Peyer's patch (tissue), 4 donors: ENCODE results near the gene UGGT1. TPM values are rescaled to one million over a fixed set of nuclear protein-coding genes. Genes with fewer than 3 reads are reported as not detected.

Experiments used
- DNase-seq, 3 donors: peaks; one replicate each; pipeline ENCODE4 v3.0.0-alpha.2; 2017 to 2019
- H3K27ac ChIP-seq, 4 donors: fragments of 200-600 bp; sonication (generic); one replicate each; pipeline ENCODE4 v1.5.1; 2016 to 2019
- H3K27me3 ChIP-seq, 2 donors: fragments of 200-600 bp; sonication (generic); one replicate each; pipeline ENCODE4 v1.5.1; 2019
- H3K36me3 ChIP-seq, 3 donors: fragments of 200-600 bp; sonication (generic); one replicate each; pipeline ENCODE4 v1.5.1; 2016 to 2019
- H3K4me1 ChIP-seq, 4 donors: fragments of 200-600 bp; sonication (generic); one replicate each; pipeline ENCODE4 v1.5.1; 2016 to 2019
- H3K4me3 ChIP-seq, 4 donors: fragments of 200-600 bp; sonication (generic); 1 replicate in 3 of 4; 2 replicates in 1 of 4; pipeline ENCODE4 v1.5.1; 2016 to 2019; ENCODE audit warnings: mild to moderate bottlenecking in 1 of 4
- H3K9me3 ChIP-seq, 4 donors: fragments of 200-600 bp; sonication (generic); one replicate each; pipeline ENCODE4 v1.5.1; 2016 to 2019; ENCODE audit warnings: mild to moderate bottlenecking in 1 of 4
- CTCF ChIP-seq, 6 experiments: fragments of 450-650 bp in 4 of 6; fragments of 200-600 bp in 2 of 6; sonication (generic) in 1 of 6; IDR thresholded peaks; one replicate each; pipeline ENCODE4 v1.5.1; 2017 to 2019; ENCODE audit warnings: antibody characterized with exemption in 6 of 6, mild to moderate bottlenecking in 3 of 6, moderate library complexity in 1 of 6
- POLR2A ChIP-seq, 2 donors: fragments of 450-650 bp; IDR thresholded peaks; one replicate each; pipeline ENCODE4 v1.5.1; 2017; ENCODE audit warnings: antibody characterized with exemption in 2 of 2, mild to moderate bottlenecking in 2 of 2, moderate library complexity in 2 of 2
- small RNA-seq, 2 donors: library from RNA; depleted of rRNA; stranded (forward); fragments of <200 nt; gene quantifications; one replicate each; pipeline ENCODE3, GENCODE V24; 2016
- total RNA-seq, 4 donors: library from RNA; depleted of rRNA; stranded (reverse); fragments of >200 nt; gene quantifications; one replicate each; pipeline ENCODE4 v1.1.0, GENCODE V29; 2016

Gene UGGT1
- total RNA-seq, 4 donors from 2014 or later = 40.8 to 65.3 (median 57.3) TPM

GRCh38 chr2:128235581-128235980, 144.6 kb downstream of the UGGT1 start:
- Histone ChIP-seq H3K4me3 (no peak overlapping the region), H3K36me3 (no peaks in the 10 kb centered on the region), H3K27me3 (no peaks in the 10 kb centered on the region), H3K4me1 (peaks cover 0 to 8% (median 0%) of the 10 kb centered on the region in 4 donors), H3K27ac (no peak overlapping the region), H3K9me3 (no peaks in the 10 kb centered on the region)
- no peak for TF ChIP-seq POLR2A (IDR thresholded peaks at IDR 0.05)
- TF ChIP-seq CTCF (IDR thresholded peaks at IDR 0.05) = no peak
- DNase-seq = no peak

GRCh38 chr2:128236491-128237035, 145.6 kb downstream of the UGGT1 start:
- TF ChIP-seq POLR2A (IDR thresholded peaks at IDR 0.05) = no peak
- TF ChIP-seq CTCF (IDR thresholded peaks at IDR 0.05) = no peak
- peak overlapping the region in 1 of 4 donors; percentile 38 for H3K27ac ChIP-seq
- H3K4me3 ChIP-seq = no peak overlapping the region
- no peaks in the 10 kb centered on the region for H3K36me3 ChIP-seq
- H3K9me3 ChIP-seq = no peaks in the 10 kb centered on the region
- DNase-seq = no peak
- H3K27me3 ChIP-seq = no peaks in the 10 kb centered on the region
- H3K4me1 ChIP-seq = peaks cover 0 to 8% (median 0%) of the 10 kb centered on the region in 4 donors

GRCh38 chr2:128237081-128237534, 146.1 kb downstream of the UGGT1 start:
- no peak for TF ChIP-seq CTCF (IDR thresholded peaks at IDR 0.05)
- Histone ChIP-seq H3K9me3 (no peaks in the 10 kb centered on the region), H3K36me3 (no peaks in the 10 kb centered on the region), H3K27ac (no peak overlapping the region), H3K4me3 (no peak overlapping the region), H3K4me1 (peaks cover 0 to 8% (median 0%) of the 10 kb centered on the region in 4 donors), H3K27me3 (no peaks in the 10 kb centered on the region)
- DNase-seq = no peak

GRCh38 chr2:128237911-128238697, 147.1 kb downstream of the UGGT1 start:
- no peaks in the 10 kb centered on the region for H3K36me3 ChIP-seq
- TF ChIP-seq POLR2A (IDR thresholded peaks at IDR 0.05) (no peak), CTCF (IDR thresholded peaks at IDR 0.05) (no peak)
- no peaks in the 10 kb centered on the region for H3K9me3 ChIP-seq
- H3K4me3 ChIP-seq = no peak overlapping the region
- H3K4me1 ChIP-seq = no peaks in the 10 kb centered on the region
- DNase-seq = no peak
- no peaks in the 10 kb centered on the region for H3K27me3 ChIP-seq
- no peak overlapping the region for H3K27ac ChIP-seq

DNA sequence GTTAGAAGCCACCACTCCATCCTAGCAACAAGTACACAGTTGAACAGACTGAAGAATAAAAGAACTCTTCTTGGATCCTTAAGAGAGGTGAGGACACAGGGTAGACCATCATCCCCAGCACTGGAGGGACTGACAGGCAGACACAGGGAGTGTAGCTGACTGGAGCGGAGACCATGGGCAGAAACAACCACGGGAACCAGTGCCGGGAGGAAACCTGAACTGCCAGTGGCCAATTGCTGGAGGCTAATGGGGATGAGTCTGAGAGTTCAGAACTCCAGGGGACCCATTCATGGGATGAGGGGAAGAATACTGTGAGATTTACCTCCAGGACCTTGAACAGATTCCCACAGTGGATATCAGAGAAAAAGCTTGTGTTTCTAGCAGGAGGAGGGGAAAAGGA, 150.9 kb downstream of the UGGT1 start:
- H3K4me1 ChIP-seq = no peaks in the 10 kb centered on the region
- H3K27ac ChIP-seq = no peak overlapping the region
- H3K9me3 ChIP-seq = no peaks in the 10 kb centered on the region
- no peak for TF ChIP-seq POLR2A (IDR thresholded peaks at IDR 0.05)
- TF ChIP-seq CTCF (IDR thresholded peaks at IDR 0.05) = no peak
- DNase-seq = no peak
- H3K36me3 ChIP-seq = no peaks in the 10 kb centered on the region
- H3K4me3 ChIP-seq = no peak overlapping the region
- H3K27me3 ChIP-seq = no peaks in the 10 kb centered on the region

Small RNA genes within 50 kb of the gene (small RNA-seq; reads per million reads assigned to genes)
- gene AC108059.2 = 0 reads per million in 2 donors
- 0 reads per million in 2 donors for gene AC108059.3
- 0 reads per million in 2 donors for gene DYNLT3P2
- gene RF00019 = 0 reads per million in 2 donors

Other genes with a start within 250 kb of the UGGT1 start
- 10 to 100 TPM in 2 of 4 donors, 1 to 10 TPM in 2; 8.8 to 10.7 (median 9.8) TPM for gene POLR2D, start 233.0 kb upstream of the UGGT1 start, total RNA-seq
- 10 to 100 TPM; 11.6 to 16.1 (median 13.9) TPM for gene AMMECR1L, start 205.2 kb upstream of the UGGT1 start, total RNA-seq
- gene SAP130, start 63.1 kb upstream of the UGGT1 start, total RNA-seq = 10 to 100 TPM in 3 of 4 donors, 1 to 10 TPM in 1; 9.3 to 20.4 (median 15.6) TPM
- 10 to 100 TPM; 16.5 to 52.0 (median 40.2) TPM for gene HS6ST1, start 227.7 kb downstream of the UGGT1 start, total RNA-seq